GM21717 (cell line): ENCODE results near the gene TKFC.
A peak's percentile ranks its signal among the peaks of the same experiment; 100 is the strongest.

Experiments
- ATAC-seq: cut with Tn5 transposase; IDR thresholded peaks from one replicate; pipeline ENCODE4 v1.9.1; 2021; ENCODE audit warnings: mild to moderate bottlenecking, moderate library complexity; ENCODE audit not compliant: unreplicated experiment

Gene TKFC

DNA sequence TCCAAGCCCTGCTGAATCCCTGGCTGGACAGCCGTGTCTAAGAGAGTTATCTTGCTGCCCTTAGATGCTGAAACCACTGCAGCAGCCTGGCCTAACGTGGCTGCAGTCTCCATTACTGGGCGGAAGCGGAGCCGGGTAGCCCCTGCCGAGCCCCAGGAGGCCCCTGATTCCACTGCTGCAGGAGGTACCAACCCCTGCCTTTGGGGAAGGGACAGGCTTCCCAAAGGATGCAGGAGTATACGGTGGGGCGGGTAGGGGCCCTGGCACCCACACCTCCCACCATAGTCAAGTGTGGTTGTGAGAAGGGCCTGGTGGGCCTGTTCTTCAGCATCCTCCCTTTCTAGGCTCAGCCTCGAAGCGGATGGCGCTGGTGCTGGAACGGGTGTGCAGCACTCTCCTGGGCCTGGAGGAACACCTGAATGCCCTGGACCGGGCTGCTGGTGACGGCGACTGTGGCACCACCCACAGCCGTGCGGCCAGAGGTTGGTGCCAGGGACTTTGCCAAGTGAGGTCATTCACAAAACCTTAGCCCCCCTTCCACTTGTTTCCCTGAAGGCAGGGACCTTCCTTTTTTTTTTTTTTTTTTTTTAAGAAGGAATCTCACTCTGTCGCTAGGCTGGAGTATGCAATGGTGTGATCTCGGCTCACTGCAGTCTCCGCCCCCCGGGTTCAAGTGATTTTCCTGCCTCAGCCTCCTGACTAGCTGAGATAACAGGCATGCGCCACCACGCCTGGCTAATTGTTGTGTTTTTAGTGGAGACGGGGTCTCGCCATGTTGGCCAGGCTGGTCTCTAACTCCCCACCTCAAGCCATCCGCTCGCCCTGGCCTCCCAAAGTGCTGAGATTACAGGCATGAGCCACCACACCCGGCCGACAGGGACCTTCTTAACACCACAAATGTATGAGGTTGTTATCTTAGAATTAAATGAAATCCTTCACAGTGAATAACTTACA is 11.0 kb downstream of the TKFC start:
- no peak for ATAC-seq

- no peak for ATAC-seq
Measured at GRCh38 chr11:61345170-61345610, 12.2 kb downstream of the TKFC start.

DNA sequence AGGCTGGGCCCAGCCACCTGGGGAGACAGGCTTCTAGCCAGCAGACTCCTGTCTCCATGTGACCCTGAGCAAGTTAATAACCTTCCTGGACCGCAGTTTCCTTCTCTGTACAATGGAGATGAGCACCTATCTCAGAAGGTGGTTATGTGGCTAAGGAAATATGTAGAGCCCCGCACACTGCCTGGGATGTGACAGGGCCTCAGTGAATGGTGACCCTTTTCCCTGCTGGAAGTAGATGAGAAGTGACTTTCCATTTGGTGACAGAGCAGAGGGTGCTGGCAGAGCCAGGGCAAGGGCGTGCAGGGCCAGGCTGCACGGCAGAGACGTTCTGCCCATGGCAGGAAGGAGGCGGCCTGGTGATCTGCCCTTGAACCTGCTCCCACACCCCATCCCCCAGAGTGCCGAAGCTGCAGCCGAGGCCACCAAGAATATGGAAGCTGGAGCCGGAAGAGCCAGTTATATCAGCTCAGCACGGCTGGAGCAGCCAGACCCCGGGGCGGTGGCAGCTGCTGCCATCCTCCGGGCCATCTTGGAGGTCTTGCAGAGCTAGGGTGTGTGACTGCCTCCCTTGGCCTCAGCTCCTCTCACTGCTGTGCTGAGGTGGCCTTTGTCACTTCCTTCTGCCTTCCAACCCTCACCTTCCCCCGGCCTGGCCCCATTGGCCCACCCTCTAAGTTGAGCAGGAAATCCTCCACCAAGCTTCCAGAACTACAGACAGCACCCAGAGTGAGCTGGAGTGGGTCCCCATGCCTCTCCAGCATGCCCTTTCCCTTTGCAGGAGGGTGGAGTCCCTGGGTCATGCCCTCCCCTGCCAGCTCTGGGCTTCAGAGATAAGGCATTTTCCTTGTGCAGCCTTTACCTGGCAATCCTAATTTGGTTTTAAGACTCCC is 13.2 kb downstream of the TKFC start:
- ATAC-seq, result no peak

- ATAC-seq, result no peak
Measured at GRCh38 chr11:61347916-61348461, 15.0 kb downstream of the TKFC start.

- no peak for ATAC-seq
Measured at GRCh38 chr11:61349189-61349751, 16.2 kb downstream of the TKFC start.

GRCh38 chr11:61349916-61350315 is 16.9 kb downstream of the TKFC start:
- no peak for ATAC-seq

- ATAC-seq, result no peak
Measured at GRCh38 chr11:61350336-61350735, 17.3 kb downstream of the TKFC start.

GRCh38 chr11:61350803-61351202 is 17.8 kb downstream of the TKFC start:
- no peak for ATAC-seq

- no peak for ATAC-seq
Measured at GRCh38 chr11:61352038-61352437, 19.0 kb downstream of the TKFC start.

GRCh38 chr11:61353131-61354067 is 20.4 kb downstream of the TKFC start:
- ATAC-seq, result no peak

DNA sequence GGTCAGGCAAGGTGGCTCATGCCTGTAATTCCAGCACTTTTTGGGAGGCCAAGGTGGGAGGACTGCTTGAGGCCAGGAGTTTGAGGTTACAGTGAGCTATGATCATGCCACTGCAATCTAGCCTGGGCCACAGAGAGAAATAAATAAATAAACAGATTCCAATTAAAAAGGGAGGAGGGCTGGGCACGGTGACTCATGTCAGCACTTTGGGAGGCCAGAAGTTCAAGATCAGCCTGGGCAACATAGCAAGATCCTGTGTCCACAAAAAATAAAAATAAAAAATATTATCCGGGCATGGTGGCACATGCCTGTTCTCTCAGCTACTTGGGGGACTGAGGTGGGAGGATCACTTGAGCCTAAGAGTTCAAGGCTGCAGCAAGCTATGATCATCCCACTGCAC is 21.2 kb downstream of the TKFC start:
- ATAC-seq, result no peak

GRCh38 chr11:61356706-61357105 is 23.7 kb downstream of the TKFC start:
- no peak for ATAC-seq

- no peak for ATAC-seq
Measured at GRCh38 chr11:61357233-61357893, 24.3 kb downstream of the TKFC start.

- ATAC-seq, result no peak
Measured at GRCh38 chr11:61357894-61358239, 24.8 kb downstream of the TKFC start.

GRCh38 chr11:61358566-61358965 is 25.5 kb downstream of the TKFC start:
- ATAC-seq, result no peak

DNA sequence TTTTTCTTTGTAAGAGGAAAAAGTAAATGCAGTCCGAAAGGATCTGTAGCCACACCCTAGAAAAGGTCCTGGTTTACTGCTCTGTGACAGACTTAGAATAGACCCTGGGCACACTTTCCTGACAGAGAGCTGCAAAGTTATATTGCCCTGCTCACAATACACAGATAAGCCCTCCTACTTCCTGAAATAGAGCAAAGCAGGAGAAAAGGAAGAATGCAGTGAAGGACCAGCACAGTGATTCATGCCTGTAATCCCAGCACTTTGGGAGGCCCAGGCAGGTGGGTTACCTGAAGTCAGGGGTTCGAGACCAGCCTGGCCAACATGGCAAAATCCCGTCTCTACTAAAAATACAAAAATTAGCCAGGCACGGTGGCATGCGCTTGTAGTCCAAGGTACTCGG is 26.5 kb downstream of the TKFC start:
- no peak for ATAC-seq

- no peak for ATAC-seq
Measured at GRCh38 chr11:61361237-61361740, 28.3 kb downstream of the TKFC start.

- peak; percentile 80 for ATAC-seq
Measured at GRCh38 chr11:61361741-61362541, 28.9 kb downstream of the TKFC start, which contains the start of the genes CYB561A3 and TMEM138. TSS of gene CYB561A3 (minus strand) at chr11:61361882. CDS start at chr11:61356713, 5,169 bp downstream. TSS of gene TMEM138 (plus strand) at chr11:61362374. CDS start at chr11:61364391, 2,017 bp downstream.
